ENCODE data around the gene MRPS6.

Gene MRPS6

DNA sequence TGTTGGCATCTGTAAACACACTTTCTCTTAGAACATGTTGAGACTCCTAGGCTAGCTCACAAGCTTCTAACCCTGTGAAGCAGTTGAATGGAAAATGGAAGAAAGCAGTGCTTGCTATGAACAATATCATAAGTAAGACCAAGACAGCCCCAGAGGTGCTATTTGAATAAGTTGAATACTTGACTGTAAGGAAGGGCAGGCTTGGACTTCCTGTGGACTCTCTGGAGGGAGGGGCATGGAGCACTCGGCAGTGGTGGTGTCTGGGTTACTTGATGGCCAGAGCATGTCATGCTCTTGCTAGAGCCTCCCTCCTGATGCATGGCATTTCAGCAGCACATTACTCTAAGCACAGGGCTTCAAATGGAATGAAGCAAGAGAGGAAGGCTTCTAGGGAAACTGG is 60.0 kb downstream of the MRPS6 start:
- DNase-seq (ENCODE audit: low spot score), result no peak

DNA sequence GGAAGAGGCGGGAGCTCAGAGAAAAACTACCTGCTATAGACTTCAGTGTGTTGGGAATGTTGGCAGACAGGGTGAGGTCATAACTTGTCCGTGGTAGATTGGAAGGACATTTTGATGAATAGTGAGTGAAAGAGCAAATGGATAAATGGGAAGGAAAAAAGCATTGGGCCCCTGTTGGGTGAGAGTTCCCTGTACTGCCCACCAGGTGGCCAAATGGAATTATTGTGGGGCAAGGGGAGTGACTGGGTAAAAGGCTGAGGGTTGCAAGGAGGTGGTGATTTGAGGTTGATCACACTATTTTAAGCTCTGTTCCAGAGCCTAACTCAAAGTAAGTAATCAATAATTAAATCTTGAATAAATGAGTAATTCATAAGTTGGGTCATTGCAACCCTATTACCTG is 60.4 kb downstream of the MRPS6 start:
- no peak for DNase-seq (ENCODE audit: low spot score)

DNA sequence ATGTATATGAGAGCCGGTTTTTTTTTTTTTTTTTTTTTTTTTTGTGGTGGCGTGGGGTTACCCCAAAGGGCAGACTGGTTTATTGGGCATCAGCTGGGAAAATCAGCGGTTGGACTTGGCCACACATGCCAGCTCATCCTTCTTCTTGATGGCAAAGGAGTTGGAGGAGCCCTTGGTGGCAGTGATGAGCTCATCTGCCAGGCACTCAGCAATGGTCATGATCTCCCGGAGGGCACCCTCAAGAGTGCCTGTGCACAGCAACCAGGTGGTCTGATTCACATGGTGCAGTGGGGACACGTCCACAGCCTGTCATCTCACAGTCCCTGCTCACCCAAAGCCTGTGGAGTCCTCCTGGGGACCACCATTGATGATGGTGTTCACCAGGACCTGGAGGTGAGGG is 62.0 kb downstream of the MRPS6 start:
- DNase-seq (ENCODE audit: low spot score), result no peak

DNA sequence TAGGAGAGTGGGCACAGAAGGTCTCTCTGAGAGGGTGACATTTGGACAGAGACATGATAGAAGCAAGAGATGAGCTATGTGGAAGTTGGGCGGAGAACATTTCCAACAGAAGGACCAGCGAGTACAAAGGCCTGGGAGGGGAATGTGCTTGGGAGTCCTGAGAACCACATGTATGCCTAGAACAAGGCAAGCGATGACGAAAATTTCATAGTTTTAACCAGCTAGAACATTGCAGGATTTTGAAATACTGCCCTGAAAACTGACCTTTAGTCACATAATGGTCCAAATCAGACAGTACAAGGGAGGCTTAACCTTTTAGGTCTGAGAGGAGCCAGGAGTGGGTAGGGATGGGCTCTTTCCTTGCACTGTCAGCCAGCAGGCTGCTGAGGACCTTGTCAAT is 68.0 kb downstream of the MRPS6 start:
- no peak for DNase-seq (ENCODE audit: low spot score)

DNA sequence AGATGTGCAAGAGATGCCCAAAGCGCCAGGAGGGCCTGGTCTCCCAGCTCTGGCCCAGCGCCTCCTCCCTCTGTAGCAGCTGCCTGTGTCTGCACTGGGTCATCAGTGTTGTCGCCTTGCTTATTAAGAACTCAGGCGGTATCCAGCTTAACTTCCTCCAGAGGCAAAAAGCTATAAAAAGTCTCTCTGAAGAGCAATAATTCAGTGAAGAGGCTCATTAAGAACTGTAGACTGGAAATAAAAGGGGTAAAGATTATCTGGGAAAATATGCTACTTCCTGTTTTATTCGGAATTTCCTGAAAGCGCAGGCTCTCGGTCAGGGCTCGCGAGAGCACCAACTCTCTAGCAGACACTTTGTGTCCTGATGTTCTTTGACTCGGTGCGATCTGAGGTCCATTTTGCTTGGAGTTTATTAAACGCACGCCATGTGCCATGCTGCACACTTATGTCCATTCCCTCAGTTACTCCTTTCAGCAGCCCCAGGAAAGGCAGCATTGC is 70.4 kb downstream of the MRPS6 start:
- no peak for DNase-seq (ENCODE audit: low spot score)

DNA sequence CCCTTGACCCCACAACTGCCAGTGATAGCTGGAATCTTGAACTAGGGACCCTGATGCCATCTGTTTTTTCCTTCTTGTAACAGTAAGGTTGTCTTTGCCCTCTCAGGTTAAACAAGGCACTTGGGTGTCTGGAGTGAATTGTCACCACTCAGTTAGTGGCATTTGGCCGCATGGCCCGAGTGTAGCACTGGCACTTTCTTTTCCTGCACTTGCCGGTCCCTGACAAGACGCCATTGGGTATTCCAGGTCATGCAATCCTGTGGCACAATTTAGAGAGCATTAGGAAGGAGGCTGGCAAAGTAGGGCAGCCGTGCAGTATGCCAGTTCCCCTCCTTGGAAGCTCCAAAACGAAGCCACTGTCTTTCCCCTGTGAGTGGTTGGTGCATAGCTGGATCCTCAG is 70.8 kb downstream of the MRPS6 start:
- DNase-seq (ENCODE audit: low spot score), result no peak

DNA sequence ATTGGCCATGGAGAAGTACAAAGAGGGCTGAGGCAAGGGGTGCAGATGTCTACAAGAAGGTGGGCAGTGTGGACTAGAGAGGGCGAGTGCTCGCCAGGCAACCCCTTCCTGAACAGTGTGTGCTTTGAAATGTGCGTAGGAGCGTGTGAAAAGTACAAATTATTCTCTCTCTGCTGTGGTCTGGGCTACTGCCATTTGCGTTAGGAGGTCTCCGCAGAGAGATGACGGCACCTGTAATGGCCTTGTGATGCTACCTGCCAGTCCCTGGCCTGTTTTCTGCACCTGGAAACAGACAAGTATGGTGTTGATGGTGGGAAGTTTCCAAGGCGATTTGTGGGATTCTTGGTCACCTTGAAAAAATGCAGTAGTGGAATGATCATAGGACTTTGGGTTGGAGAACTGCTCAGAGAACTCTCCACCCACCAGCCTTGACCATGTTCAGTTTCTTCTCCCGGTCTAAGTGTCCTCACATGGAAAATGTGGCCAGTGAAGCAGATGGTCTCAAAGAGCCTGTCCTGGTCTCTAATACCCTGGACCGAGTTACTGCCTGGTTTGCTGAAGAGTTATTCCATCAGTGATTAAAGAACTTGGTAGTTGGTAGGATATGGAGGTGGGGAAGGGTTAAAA is 74.5 kb downstream of the MRPS6 start:
- no peak for DNase-seq (ENCODE audit: low spot score)

DNA sequence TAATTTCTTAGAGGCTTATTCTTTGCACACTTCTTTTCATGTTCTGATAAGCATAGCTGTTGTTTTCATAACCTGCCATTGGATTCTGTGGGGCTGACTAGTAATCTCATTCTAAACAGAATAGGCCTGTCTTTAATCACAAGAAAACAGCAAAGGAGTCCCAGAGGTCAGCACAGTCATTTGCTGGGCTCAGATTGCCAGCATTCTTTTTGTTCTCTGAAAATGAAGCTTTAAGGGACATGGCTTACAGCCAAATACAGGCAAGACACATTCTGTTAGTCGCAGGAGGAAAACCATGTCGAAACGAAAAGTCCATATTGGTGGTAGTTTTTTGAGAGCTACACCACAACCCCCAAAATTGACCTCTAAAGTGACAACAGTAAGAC is 75.0 kb downstream of the MRPS6 start:
- no peak for DNase-seq (ENCODE audit: low spot score)

DNA sequence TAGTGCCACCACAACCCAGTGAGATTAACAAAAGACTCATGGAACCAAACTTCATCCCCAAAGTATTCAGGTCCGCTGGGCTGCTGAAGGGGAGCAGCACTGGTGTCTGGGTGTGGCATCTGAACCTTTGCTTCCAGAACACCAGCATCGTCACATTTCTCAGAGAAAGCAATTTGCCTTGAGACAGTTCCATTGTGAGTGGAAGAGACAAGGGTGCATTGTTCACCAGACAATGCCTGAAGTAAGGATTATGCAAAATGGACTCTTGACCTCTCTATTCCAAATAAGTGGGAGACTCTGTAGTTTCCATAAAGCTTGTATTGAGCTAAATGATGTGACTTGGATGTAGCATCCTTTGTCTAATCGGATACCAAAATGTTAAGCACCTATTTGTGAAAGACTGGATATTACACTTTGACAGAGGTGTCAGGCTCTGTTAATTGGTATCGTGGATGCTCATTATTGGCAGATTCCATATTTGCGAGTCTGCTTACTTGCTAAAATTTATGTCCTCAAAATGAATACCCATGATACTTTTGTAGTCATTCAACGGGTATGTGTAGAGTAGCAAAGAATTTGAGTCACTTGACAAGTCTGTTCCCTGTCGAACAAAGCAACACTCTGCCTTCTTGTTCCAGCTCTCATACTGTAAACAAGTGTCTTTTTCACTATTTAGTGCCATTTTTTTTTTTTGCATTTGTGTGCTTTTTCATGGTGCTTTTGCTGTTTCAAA is 75.6 kb downstream of the MRPS6 start:
- DNase-seq (ENCODE audit: low spot score), result no peak

DNA sequence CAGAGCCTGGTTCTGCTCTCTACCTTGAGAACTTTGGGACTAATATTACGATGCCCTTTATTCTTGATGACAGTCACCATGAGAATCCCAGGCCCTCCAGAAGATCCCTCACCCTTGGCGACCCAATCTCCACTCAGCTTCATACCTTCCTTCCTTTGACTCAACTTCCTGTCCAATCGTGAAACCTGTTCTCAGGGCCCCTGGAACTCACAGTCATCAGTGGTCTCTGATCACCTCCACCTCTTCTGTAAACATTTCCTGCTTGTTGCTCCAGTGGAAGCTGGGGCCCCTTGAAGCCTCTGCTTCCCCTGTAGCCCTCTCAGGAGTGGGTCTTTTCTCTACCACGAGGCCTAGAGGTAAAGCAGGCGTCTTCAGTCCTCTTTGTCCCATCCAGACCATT is 79.1 kb downstream of the MRPS6 start:
- no peak for DNase-seq (ENCODE audit: low spot score)

DNA sequence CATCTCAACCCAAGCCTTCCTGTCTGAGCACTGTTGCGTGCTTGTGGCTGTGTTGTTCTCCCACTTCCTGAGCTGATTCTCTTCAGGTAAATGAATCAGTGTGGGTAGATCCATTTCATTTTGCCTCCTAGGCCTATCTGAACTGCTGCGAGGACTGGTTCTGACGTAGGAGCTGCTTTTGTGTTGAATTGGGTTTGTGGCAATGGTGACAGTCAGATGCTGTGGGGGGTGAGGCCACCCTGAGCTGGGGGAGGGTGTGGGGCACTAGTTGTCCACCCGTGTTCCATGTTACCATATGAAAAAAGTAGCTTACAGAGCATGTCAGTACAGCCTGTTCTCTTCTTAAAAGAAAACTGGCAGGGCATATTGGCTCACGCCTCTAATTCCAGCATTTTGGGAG is 81.5 kb downstream of the MRPS6 start:
- no peak for DNase-seq (ENCODE audit: low spot score)

DNA sequence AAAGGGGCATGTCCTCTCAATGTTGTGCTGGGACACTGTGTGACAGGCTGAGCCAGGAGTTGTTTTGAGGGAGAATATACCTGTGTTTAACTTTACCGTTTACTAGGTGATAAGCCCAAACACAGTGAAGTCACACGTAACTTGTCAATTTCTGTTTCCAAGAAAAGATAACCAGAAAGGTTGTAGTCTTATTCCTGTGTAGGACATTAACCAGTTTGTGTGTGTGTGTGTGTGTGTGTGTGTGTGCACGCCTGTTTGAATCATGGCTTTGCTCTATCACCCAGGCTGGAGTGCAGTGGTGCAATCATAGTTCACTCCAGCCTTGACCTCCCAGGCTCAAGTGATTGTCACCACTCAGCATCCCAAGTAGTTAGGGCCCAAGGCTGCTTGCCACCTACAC is 83.6 kb downstream of the MRPS6 start:
- no peak for DNase-seq (ENCODE audit: low spot score)

DNA sequence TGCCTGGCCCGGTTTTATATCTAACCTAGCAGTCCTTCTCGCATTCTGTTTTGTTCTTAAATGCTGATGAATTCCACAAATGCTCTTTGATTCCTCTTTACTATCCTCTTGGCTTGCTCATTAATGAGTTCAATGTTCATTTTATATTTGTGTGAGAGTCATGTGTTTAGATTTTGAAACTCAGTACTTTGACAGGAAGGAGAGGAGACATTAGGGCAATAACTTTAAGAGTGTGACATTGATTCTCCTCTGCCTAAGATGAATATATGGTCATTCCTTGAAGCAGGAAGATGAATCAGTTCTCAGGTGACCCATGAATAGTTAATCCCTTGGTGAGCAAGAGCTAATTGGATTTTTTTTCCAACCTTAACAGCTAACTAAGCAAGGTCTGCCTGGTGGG is 84.1 kb downstream of the MRPS6 start:
- DNase-seq (ENCODE audit: low spot score), result peak; percentile 49

DNA sequence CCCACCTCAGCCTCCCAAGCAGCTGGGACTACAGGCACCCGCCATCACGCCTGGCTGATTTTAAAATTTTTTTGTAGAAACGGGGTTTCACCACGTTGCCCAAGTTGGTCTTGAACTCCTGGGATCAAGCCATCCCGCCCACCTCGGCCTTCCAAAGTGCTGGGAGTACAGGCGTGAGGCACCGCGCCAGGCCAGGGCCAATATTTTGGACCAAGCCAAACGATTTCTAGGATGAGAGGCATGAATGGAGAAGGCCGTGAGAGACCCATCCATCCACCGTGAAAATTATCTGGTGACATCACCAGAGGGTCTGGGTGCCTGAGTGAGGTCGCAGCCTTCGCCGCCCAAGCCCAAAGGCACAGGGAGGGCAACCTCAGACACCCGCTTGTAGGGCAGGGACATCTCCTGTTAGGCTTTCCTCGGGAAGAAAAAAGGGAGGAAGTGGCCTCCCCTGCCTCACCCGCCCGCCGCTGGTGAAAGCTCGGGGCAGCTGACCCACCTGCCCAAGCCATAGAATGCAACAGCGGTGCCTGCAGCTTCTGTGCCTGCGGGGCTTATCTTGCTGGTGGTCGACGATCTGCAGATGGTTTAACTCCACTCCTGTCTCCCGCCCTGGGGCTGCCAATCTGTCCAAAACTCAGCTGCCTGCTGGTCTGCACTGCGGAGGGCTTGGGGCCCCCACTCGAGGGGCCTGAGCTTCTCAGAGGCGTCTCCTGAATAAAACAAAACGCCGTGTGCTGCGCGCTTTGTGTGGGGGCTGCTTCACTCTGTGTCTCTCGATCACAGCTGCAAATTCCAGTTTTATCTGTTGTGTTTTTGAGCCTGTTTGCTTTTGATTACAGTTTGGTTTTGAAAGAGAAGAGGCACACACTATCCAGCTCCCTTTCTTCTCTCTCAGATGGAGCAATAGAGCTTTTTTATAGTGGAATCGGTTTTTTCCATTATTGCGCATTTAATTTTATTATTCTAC is 85.8 kb downstream of the MRPS6 start:
- no peak for DNase-seq (ENCODE audit: low spot score)

DNA sequence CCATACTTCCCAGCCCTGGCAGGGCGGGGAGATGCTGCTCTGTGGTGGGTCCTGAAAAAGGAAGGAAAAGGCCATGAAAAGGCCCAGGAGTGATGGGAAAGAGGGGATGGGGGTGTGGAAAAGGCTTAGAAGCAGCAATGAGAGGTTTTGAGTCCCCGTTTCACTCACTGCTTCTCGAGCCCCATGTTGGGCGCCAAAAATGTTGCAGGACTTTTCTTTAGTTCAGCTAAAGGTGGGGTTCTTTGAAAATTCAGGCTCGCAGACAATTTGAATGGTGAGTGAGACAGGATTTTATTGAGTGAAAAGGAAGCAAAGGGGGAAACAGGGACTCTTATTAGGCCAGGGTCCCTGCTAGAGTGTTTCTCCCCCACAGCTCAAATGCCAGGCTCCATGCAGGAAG is 93.1 kb downstream of the MRPS6 start:
- no peak for DNase-seq (ENCODE audit: low spot score)

DNA sequence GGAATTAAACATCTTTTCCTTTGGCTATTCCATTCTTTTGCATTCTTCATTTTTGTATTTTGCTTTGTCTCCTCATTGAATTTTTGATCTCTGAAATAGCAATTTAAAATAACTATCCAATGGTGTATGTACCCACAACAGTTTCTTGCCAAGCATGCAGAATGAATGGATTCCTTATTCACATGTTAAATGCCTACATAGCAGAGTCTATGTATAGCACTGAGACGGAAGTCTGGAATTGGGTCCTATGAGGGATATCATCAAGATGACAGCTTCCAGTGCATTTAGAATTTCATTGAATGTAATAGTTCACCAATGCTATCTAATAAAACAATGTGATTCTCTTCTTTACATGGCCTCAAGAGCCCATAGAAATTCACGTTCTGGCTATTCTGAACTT is 97.5 kb downstream of the MRPS6 start:
- DNase-seq (ENCODE audit: low spot score), result no peak

DNA sequence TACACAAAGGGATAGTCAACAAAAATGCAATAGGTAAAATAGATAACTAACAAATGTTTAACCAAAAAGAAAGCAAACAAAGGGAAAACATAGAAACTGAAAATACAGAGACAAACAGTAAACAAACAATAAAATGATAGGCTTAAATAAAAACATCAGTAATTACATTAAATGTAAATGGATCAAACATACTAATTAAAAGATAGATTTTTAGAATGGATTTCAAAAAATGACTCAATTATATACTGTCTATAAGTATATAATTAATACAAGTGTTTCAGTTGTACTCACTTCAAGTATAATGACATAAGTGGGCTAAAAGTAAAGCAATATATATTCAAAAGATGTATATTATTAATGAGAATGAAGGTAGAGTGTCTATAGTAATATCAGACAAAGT is 101.1 kb downstream of the MRPS6 start:
- DNase-seq (ENCODE audit: low spot score), result no peak

DNA sequence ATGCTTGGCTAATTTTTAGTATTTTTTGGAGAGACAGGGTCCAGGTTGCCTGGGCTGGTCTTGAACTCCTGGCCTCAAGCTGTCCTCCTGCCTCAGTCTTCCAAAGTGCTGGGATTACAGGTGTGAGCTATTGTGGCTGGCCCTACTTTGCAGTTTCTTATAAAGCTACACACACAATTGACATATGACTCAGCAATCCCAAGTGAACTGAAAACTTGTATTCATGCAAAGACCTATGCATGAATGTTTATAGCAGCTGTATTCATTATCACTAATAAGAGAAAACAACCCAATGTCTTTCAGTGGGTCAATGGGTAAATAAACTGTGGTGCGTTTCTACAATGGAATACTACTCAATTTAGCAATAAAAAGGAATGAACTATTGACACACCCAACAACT is 103.1 kb downstream of the MRPS6 start:
- DNase-seq (ENCODE audit: low spot score), result no peak

DNA sequence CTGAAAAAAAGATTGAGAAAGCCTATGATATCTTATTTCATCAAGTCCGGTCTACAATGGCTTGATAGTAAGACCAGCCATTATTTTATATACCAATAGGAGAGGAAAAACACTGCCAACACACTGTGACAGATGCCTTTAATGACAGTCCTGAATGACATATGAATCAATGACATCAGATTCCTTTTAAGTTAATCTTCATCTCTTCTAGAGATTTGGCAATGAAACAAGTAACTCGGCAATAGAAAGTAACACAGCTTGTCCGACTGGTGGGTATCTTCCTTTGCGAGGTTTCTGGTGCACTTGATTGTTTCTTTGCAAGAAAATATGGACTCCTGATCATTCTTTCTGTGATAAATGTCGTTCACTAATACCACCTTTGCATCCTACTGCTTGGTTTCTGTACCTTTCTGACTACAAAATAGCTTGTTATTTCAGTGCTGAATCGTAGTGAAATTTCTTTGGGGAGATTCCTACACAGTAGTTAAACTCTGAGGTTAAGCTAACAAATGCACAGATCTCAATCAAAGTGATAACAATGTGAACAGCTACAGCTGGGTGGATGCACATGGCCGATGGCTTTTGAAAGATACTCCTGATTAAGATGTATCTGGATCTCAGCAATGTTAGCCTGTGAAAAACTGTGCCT is 104.7 kb downstream of the MRPS6 start:
- no peak for DNase-seq (ENCODE audit: low spot score)

DNA sequence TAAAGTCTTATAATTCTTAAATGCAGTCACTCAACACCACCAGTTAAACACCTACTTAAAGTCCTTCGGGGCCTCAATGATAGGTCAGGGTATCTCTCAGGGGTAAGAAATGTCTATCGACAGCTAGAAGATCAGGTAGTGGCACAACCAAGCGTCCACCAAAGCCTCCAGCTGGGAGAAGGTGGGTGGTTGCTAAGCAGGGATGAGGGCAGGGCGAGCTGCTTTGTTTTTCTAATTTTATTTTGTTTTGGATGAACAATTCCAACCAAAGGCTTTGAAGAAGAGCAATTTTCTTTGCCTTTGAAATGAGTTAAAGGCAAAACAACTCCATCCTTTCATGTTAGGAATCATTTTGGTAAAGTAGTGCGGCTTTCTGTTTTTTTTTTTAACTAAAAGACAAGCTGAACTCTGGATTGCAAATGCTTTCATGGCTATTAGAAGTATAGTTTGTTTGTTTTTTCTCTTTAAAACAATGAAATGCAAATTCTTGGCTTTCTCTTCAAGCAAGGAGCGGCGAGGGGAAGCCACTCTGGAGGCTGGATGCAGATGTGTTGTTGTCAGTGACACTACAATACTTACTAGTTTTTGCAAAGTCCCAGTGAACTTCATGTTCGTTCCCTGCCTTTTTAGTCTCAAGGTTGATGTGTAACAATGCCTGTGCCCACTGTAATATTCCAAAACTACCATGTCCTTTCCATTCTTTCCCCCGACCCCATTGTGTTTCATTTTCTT is 106.0 kb downstream of the MRPS6 start:
- DNase-seq (ENCODE audit: low spot score), result no peak

DNA sequence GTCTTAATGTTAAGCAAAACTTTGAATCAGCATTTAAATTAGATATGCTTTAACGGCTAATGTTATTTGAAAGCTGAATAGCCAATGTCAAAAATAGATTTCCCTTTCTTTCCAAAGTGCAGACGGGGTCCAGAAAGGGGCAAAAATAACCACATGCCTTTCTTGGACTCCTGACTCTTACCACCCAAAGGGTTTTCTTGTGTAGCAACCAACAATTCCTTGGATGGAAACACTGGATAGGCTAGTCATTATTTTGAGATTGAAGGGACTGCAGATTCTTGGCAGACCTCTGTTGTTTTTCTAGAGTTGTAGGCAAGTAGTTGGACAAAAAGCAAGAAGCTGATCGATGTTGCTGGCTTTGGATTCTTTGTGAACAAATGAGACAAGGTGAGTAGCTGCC is 107.0 kb downstream of the MRPS6 start:
- DNase-seq (ENCODE audit: low spot score), result no peak
